HCT116 (cell line): ENCODE data around the gene TMEM119. TPM values are rescaled to one million over a fixed set of nuclear protein-coding genes. Genes with fewer than 3 reads are reported as not detected.

Experiments
- ATAC-seq: fragments of 200-7000 bp; cut with Tn5 transposase; 2 replicates; pipeline ENCODE4 v1.9.1; 2020; ENCODE audit warnings: mild to moderate bottlenecking, moderate library complexity
- BruUV-seq: library from RNA; stranded (reverse); fragments of 400-500 nt; replicated peaks from 2 replicates; lab custom pipeline; 2021; lab: Mats Ljungman, UMichigan
- CTCF ChIA-PET: fragments of 300-600 bp; sonication (Branson Sonifier 250); formaldehyde crosslinking; loops from one replicate; lab custom pipeline; 2021; ENCODE audit warnings: antibody characterized with exemption; lab: Charles Lee
- POLR2A ChIA-PET: fragments of 300-600, 350-600 bp; sonication (Branson Sonifier 250); formaldehyde crosslinking; loops from one replicate; lab custom pipeline; 2021; ENCODE audit warnings: antibody characterized with exemption; lab: Charles Lee
- RAD21 ChIA-PET, 2 experiments: fragments of 300-600 bp; sonication (Branson Sonifier 250); formaldehyde crosslinking; loops; one replicate each; lab custom pipeline; 2023; ENCODE audit warnings: low total read pairs in 2 of 2; ENCODE audit not compliant: uncharacterized antibody in 2 of 2, unreplicated experiment in 2 of 2, low non-redundant PET in 1 of 2; lab: Charles Lee
- DNase-seq: peaks from one replicate; pipeline ENCODE4 v3.0.0-alpha.2; 2010; ENCODE audit warnings: low read depth, low spot score
- H2AFZ ChIP-seq: fragments of 200-600 bp; shearing (Covaris generic), sonication (generic); 2 replicates; pipeline ENCODE4 v1.6.1; 2017; ENCODE audit warnings: low read depth, mixed run types, mixed read lengths, antibody characterized with exemption, low read length; ENCODE audit not compliant: poor library complexity, severe bottlenecking
- H3K27ac ChIP-seq: 2 replicates; pipeline ENCODE4 v1.5.1; 2012; ENCODE audit warnings: low read depth, low read length
- H3K27me3 ChIP-seq: fragments of 200-600 bp; sonication (generic); 2 replicates; pipeline ENCODE4 v1.6.1; 2016; ENCODE audit warnings: mixed run types, low read length, mixed read lengths; ENCODE audit not compliant: insufficient read depth
- H3K36me3 ChIP-seq, 2 experiments: fragments of 200-500 bp in 1 of 2; fragments of 200-600 bp in 1 of 2; sonication (Bioruptor generic) in 1 of 2; sonication (generic) in 1 of 2; 2 replicates each; pipeline versions ENCODE4 v1.5.1 to v1.6.1; 2014 to 2016; ENCODE audit warnings: low read length in 2 of 2, inconsistent platforms in 1 of 2, mixed read lengths in 1 of 2, mixed run types in 1 of 2; ENCODE audit not compliant: insufficient read depth in 2 of 2, control insufficient read depth in 1 of 2
- H3K4me1 ChIP-seq, 2 experiments: fragments of 200-600 bp in 1 of 2; sonication (generic) in 1 of 2; 2 replicates each; pipeline versions ENCODE4 v1.5.1 to v1.6.1; 2012 to 2017; ENCODE audit warnings: low read length in 2 of 2, inconsistent platforms in 1 of 2, mild to moderate bottlenecking in 1 of 2, mixed read lengths in 1 of 2, mixed run types in 1 of 2, moderate library complexity in 1 of 2; ENCODE audit not compliant: insufficient read depth in 2 of 2, control insufficient read depth in 1 of 2
- H3K4me2 ChIP-seq: fragments of 200-600 bp; sonication (generic); 2 replicates; pipeline ENCODE4 v1.6.1; 2017; ENCODE audit warnings: mixed run types, low read length, mixed read lengths
- H3K4me3 ChIP-seq, 2 experiments: fragments of 200-600 bp in 1 of 2; sonication (generic) in 1 of 2; replicated peaks in 1 of 2; 2 replicates each; pipeline ENCODE4 v1.5.1; 2011 to 2016; ENCODE audit warnings: low read length in 2 of 2, control low read depth in 1 of 2, low read depth in 1 of 2, mild to moderate bottlenecking in 1 of 2, mixed read lengths in 1 of 2, mixed run types in 1 of 2
- H3K79me2 ChIP-seq: fragments of 200-600 bp; sonication (generic); 2 replicates; pipeline ENCODE4 v1.6.1; 2017; ENCODE audit warnings: mild to moderate bottlenecking, mixed run types, low read length, moderate library complexity, mixed read lengths; ENCODE audit not compliant: insufficient read depth
- H3K9ac ChIP-seq: fragments of 200-600 bp; sonication (generic); 2 replicates; pipeline ENCODE4 v1.6.1; 2016; ENCODE audit warnings: low read length, mixed read lengths
- H3K9me2 ChIP-seq: fragments of 200-600 bp; sonication (generic), shearing (Covaris generic); 2 replicates; pipeline ENCODE4 v1.6.1; 2017; ENCODE audit warnings: mixed run types, mild to moderate bottlenecking, moderate library complexity; ENCODE audit not compliant: insufficient read depth
- H3K9me3 ChIP-seq, 2 experiments: fragments of 200-500 bp in 1 of 2; fragments of 200-600 bp in 1 of 2; sonication (Bioruptor generic) in 1 of 2; sonication (generic) in 1 of 2; 2 replicates each; pipeline ENCODE4 v1.6.1; 2014 to 2017; ENCODE audit warnings: low read length in 2 of 2, mixed read lengths in 2 of 2, inconsistent platforms in 1 of 2, low read depth in 1 of 2, mild to moderate bottlenecking in 1 of 2, mixed run types in 1 of 2, moderate library complexity in 1 of 2; ENCODE audit not compliant: control insufficient read depth in 1 of 2, insufficient read depth in 1 of 2
- H4K20me1 ChIP-seq: fragments of 200-600 bp; sonication (generic), shearing (Covaris generic); 2 replicates; pipeline ENCODE4 v1.6.1; 2017; ENCODE audit warnings: mixed run types, mild to moderate bottlenecking, moderate library complexity; ENCODE audit not compliant: insufficient read depth
- ATF3 ChIP-seq: IDR thresholded peaks from 2 replicates; pipeline ENCODE4 v1.6.1; 2012
- EZH2 ChIP-seq: fragments of 200-600 bp; sonication (generic); IDR thresholded peaks from 2 replicates; pipeline ENCODE4 v1.6.1; 2017; ENCODE audit warnings: antibody characterized with exemption, mixed run types
- EZH2phosphoT487 ChIP-seq: fragments of 200-600 bp; IDR thresholded peaks from 2 replicates; pipeline ENCODE4 v1.6.1; 2018; ENCODE audit warnings: antibody characterized with exemption, borderline replicate concordance
- POLR2A ChIP-seq: IDR thresholded peaks from 2 replicates; pipeline ENCODE4 v1.7.0; 2011; ENCODE audit warnings: borderline replicate concordance; ENCODE audit not compliant: insufficient read depth, insufficient read length; ENCODE audit errors: extremely low read depth
- POLR2AphosphoS5 ChIP-seq: IDR thresholded peaks from 2 replicates; pipeline ENCODE4 v1.6.1; 2011; ENCODE audit warnings: mild to moderate bottlenecking, low read depth, low read length, moderate library complexity
- RAD21 ChIP-seq: IDR thresholded peaks from 2 replicates; pipeline ENCODE4 v1.6.1; 2012; ENCODE audit warnings: low read depth, mild to moderate bottlenecking
- SIN3A ChIP-seq: IDR thresholded peaks from 2 replicates; pipeline ENCODE4 v1.6.1; 2012; ENCODE audit warnings: low read depth
- SRF ChIP-seq: IDR thresholded peaks from 2 replicates; pipeline ENCODE4 v1.6.1; 2012; ENCODE audit warnings: low read depth
- TCF7L2 ChIP-seq: IDR thresholded peaks from 2 replicates; pipeline ENCODE4 v1.7.0; 2011; ENCODE audit warnings: borderline replicate concordance, inconsistent platforms; ENCODE audit not compliant: insufficient read depth, insufficient read length; ENCODE audit errors: extremely low read depth
- YY1 ChIP-seq: IDR thresholded peaks from 2 replicates; pipeline ENCODE4 v1.6.1; 2011; ENCODE audit warnings: low read length, low read depth, moderate library complexity, mild to moderate bottlenecking; ENCODE audit not compliant: insufficient replicate concordance; ENCODE audit errors: extremely low read depth
- ZFX ChIP-seq: fragments of 450-650 bp; IDR thresholded peaks from 2 replicates; pipeline ENCODE4 v1.6.1; 2017
- intact Hi-C: fragments of 100-400 bp; cut with micrococcal nuclease; formaldehyde crosslinking; loops from 2 replicates; pipeline ENCODE4 v1.10.0; 2022
- total RNA-seq: library from RNA; stranded (reverse); gene quantifications from one replicate; pipeline ENCODE4 v1.2.1, GENCODE V29; 2021; ENCODE audit not compliant: unreplicated experiment
- TF ChIP-seq, protein P1 (sequence below), 3 experiments: fragments of 200-600 bp in 1 of 3; sonication (generic) in 1 of 3; IDR thresholded peaks in 2 of 3; conservative IDR thresholded peaks in 1 of 3; 2 replicates each; pipeline ENCODE4 v1.5.1; 2012 to 2017; ENCODE audit warnings: low read depth in 2 of 3, low read length in 2 of 3, antibody characterized with exemption in 1 of 3, borderline replicate concordance in 1 of 3, control low read depth in 1 of 3, mild to moderate bottlenecking in 1 of 3, mixed read lengths in 1 of 3, mixed run types in 1 of 3, moderate library complexity in 1 of 3; ENCODE audit not compliant: insufficient read depth in 1 of 3
- TF ChIP-seq, protein P2 (sequence below): IDR thresholded peaks from 2 replicates; pipeline ENCODE4 v1.6.1; 2012; ENCODE audit warnings: low read depth

Gene TMEM119
- total RNA-seq, 1 experiment from 2014 or later: not detected

- no TSS peak for BruUV-seq
- ChIA-PET POLR2A (no interaction called here), CTCF (no interaction called here), RAD21 (no interaction called here)
- Histone ChIP-seq H3K9ac (no peak overlapping the region), H3K4me3 (no peak overlapping the region), H4K20me1 (no peaks in the 10 kb centered on the region), H3K9me3 (no peaks in the 10 kb centered on the region), H3K4me1 (peaks cover 5 to 13% of the 10 kb centered on the region in 2 experiments), H3K36me3 (no peaks in the 10 kb centered on the region), H2AFZ (no peak overlapping the region), H3K9me2 (no peaks in the 10 kb centered on the region), H3K27ac (no peak overlapping the region), H3K4me2 (no peak overlapping the region), H3K27me3 (no peaks in the 10 kb centered on the region), H3K79me2 (no peaks in the 10 kb centered on the region)
- TF ChIP-seq ATF3: no peak
- TF ChIP-seq TCF7L2: no peak
- no peak for TF ChIP-seq EZH2
- no peak for TF ChIP-seq YY1
- TF ChIP-seq RAD21: no peak
- intact Hi-C loops: no loop called here
- DNase-seq (no peak), ATAC-seq (no peak)
Measured at GRCh38 chr12:108623577-108623976, 25.7 kb upstream of the TMEM119 start.

GRCh38 chr12:108622921-108623514, 25.1 kb upstream of the TMEM119 start:
- no peak overlapping the region for H3K9ac ChIP-seq
- CTCF ChIA-PET: no interaction called here
- no peaks in the 10 kb centered on the region for H3K27me3 ChIP-seq
- POLR2A ChIA-PET: no interaction called here
- no peaks in the 10 kb centered on the region for H4K20me1 ChIP-seq
- ATAC-seq: no peak
- no TSS peak for BruUV-seq
- no peak overlapping the region for H3K4me3 ChIP-seq
- H3K9me2 ChIP-seq: no peaks in the 10 kb centered on the region
- DNase-seq: no peak
- no peak overlapping the region for H2AFZ ChIP-seq
- intact Hi-C loops: no loop called here
- no peaks in the 10 kb centered on the region for H3K36me3 ChIP-seq
- H3K9me3 ChIP-seq: no peaks in the 10 kb centered on the region
- no peak overlapping the region for H3K27ac ChIP-seq
- no peaks in the 10 kb centered on the region for H3K79me2 ChIP-seq
- peaks cover 0 to 13% of the 10 kb centered on the region in 2 experiments; a peak in 2 of 4 replicates for H3K4me1 ChIP-seq
- H3K4me2 ChIP-seq: no peak overlapping the region
- RAD21 ChIA-PET: no interaction called here
- no peak for TF ChIP-seq EZH2
- TF ChIP-seq ZFX: no peak
- TF ChIP-seq SRF: no peak
- TF ChIP-seq, protein P1, sequence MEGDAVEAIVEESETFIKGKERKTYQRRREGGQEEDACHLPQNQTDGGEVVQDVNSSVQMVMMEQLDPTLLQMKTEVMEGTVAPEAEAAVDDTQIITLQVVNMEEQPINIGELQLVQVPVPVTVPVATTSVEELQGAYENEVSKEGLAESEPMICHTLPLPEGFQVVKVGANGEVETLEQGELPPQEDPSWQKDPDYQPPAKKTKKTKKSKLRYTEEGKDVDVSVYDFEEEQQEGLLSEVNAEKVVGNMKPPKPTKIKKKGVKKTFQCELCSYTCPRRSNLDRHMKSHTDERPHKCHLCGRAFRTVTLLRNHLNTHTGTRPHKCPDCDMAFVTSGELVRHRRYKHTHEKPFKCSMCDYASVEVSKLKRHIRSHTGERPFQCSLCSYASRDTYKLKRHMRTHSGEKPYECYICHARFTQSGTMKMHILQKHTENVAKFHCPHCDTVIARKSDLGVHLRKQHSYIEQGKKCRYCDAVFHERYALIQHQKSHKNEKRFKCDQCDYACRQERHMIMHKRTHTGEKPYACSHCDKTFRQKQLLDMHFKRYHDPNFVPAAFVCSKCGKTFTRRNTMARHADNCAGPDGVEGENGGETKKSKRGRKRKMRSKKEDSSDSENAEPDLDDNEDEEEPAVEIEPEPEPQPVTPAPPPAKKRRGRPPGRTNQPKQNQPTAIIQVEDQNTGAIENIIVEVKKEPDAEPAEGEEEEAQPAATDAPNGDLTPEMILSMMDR (IDR thresholded peaks at IDR 0.05 in 2 of 3, conservative IDR thresholded peaks at IDR 0.05 in 1 of 3; ENCODE audit: borderline replicate concordance in 1 of 3, insufficient read depth in 1 of 3, low read depth in 2 of 3, low read length in 2 of 3): no peak
- no peak for TF ChIP-seq EZH2phosphoT487
- TF ChIP-seq, protein P2, sequence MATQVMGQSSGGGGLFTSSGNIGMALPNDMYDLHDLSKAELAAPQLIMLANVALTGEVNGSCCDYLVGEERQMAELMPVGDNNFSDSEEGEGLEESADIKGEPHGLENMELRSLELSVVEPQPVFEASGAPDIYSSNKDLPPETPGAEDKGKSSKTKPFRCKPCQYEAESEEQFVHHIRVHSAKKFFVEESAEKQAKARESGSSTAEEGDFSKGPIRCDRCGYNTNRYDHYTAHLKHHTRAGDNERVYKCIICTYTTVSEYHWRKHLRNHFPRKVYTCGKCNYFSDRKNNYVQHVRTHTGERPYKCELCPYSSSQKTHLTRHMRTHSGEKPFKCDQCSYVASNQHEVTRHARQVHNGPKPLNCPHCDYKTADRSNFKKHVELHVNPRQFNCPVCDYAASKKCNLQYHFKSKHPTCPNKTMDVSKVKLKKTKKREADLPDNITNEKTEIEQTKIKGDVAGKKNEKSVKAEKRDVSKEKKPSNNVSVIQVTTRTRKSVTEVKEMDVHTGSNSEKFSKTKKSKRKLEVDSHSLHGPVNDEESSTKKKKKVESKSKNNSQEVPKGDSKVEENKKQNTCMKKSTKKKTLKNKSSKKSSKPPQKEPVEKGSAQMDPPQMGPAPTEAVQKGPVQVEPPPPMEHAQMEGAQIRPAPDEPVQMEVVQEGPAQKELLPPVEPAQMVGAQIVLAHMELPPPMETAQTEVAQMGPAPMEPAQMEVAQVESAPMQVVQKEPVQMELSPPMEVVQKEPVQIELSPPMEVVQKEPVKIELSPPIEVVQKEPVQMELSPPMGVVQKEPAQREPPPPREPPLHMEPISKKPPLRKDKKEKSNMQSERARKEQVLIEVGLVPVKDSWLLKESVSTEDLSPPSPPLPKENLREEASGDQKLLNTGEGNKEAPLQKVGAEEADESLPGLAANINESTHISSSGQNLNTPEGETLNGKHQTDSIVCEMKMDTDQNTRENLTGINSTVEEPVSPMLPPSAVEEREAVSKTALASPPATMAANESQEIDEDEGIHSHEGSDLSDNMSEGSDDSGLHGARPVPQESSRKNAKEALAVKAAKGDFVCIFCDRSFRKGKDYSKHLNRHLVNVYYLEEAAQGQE: no peak
- TF ChIP-seq POLR2AphosphoS5: no peak
- TF ChIP-seq POLR2A: no peak
- no peak for TF ChIP-seq SIN3A
